Measurements from ENCODE around the gene OBP2B. TPM values are rescaled to one million over a fixed set of nuclear protein-coding genes. Genes with fewer than 3 reads are reported as not detected.

The OBP2B gene
- polyA plus RNA-seq, 1 experiment, result not detected

DNA sequence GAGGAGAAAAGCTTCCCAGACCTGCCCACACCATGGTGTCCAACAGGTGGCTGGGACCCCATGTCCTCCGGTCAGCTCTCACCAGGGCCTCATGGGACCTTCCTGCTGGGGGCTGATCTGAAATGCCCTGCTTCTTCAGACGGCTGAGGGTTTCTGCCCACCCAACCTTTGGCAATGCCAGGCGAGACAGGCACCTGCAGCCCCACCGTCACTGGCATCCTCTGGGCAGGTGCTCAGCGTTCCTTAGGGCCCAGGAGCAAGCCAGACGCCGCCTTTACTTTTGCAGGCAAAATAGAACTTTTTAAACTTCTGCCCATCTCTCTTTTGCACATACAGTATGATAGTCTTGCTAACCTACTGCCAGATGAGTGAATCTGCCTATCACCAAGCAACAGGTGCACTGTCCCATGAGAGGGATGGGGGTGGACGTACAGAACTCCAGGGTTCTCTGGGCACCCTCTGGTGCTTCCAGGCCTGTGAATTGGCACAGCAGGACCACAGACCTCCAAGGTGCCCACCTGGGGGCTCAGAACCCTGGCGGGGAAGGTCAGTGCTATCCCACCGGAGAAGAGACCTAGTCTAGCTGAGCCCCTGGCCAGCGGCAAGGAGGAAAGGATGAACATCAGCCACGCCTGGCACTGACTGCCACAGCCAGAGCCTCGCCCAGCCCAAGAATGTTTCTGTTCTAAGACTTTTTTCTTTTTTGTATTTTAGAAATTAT, 7.5 kb downstream of the OBP2B start:
- CTCF ChIA-PET, result interaction anchor here (1.1 kb wide), 1 partner anchor 16 kb away, joined by 4 read pairs; no protein-coding TSS in a partner anchor
- H3K27me3 ChIP-seq (ENCODE audit: control insufficient read depth, insufficient read depth, low read length), result peaks cover 19% of the 10 kb centered on the region
- POLR2A ChIA-PET, result no interaction called here
- TF ChIP-seq, protein P1, sequence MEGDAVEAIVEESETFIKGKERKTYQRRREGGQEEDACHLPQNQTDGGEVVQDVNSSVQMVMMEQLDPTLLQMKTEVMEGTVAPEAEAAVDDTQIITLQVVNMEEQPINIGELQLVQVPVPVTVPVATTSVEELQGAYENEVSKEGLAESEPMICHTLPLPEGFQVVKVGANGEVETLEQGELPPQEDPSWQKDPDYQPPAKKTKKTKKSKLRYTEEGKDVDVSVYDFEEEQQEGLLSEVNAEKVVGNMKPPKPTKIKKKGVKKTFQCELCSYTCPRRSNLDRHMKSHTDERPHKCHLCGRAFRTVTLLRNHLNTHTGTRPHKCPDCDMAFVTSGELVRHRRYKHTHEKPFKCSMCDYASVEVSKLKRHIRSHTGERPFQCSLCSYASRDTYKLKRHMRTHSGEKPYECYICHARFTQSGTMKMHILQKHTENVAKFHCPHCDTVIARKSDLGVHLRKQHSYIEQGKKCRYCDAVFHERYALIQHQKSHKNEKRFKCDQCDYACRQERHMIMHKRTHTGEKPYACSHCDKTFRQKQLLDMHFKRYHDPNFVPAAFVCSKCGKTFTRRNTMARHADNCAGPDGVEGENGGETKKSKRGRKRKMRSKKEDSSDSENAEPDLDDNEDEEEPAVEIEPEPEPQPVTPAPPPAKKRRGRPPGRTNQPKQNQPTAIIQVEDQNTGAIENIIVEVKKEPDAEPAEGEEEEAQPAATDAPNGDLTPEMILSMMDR (IDR thresholded peaks at IDR 0.05; ENCODE audit: low read depth, low read length), result no peak
- no peak overlapping the region for H3K4me3 ChIP-seq (ENCODE audit: low read depth, low read length)
- no peak overlapping the region for H3K27ac ChIP-seq (ENCODE audit: low read depth, low read length)
- DNase-seq (ENCODE audit: low read depth, low spot score), result no peak
- H3K9me3 ChIP-seq (ENCODE audit: control insufficient read depth, insufficient read depth, low read length), result peaks cover 8% of the 10 kb centered on the region; the same call in 1 of the 2 replicates

- peaks cover 8% of the 10 kb centered on the region; the same call in 1 of the 2 replicates for H3K9me3 ChIP-seq (ENCODE audit: control insufficient read depth, insufficient read depth, low read length)
- TF ChIP-seq, protein P1 (IDR thresholded peaks at IDR 0.05; ENCODE audit: low read depth, low read length), result no peak
- ChIA-PET CTCF (no interaction called here), POLR2A (no interaction called here)
- no peak overlapping the region for H3K4me3 ChIP-seq (ENCODE audit: low read depth, low read length)
- peaks cover 19% of the 10 kb centered on the region for H3K27me3 ChIP-seq (ENCODE audit: control insufficient read depth, insufficient read depth, low read length)
- no peak overlapping the region for H3K27ac ChIP-seq (ENCODE audit: low read depth, low read length)
- no peak for DNase-seq (ENCODE audit: low read depth, low spot score)
Measured at GRCh38 chr9:133200631-133201030, 8.4 kb downstream of the OBP2B start.

DNA sequence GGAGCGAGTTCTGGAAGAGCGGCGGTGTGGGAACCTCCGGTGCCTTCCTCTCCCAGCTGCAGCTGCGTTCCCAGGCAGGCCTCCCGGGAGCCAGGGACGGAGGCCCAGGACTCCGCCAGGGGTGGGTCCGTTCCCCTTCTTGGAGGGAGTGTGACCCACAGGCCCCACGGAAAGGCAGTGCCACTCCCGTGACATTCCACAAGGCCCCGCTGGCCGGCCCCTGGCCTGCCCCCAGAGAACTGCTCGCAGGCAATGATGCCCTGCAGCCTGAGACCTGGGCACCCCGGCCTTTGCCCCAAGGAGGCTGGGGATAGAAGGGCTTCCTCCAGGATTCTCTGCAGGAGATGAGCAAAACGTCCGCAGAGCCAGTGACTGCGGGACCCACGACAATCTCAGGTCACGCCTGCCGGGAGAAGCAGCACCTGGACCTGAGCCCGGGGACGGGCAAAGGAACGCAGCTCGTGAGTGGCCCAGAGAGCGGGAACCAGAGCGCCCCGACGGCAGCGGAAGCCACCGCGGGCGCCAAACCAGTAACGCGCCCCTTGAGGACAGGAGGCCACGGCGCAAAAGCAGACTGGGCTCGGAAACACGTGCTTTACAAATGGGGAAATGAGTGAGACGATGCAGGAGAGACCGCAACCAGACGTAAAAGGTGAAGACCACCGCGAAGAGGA, 9.3 kb downstream of the OBP2B start:
- ChIA-PET POLR2A (no interaction called here), CTCF (no interaction called here)
- Histone ChIP-seq H3K27ac (ENCODE audit: low read depth, low read length) (no peak overlapping the region), H3K9me3 (ENCODE audit: control insufficient read depth, insufficient read depth, low read length) (peaks cover 8% of the 10 kb centered on the region; the same call in 1 of the 2 replicates), H3K27me3 (ENCODE audit: control insufficient read depth, insufficient read depth, low read length) (peaks cover 23% of the 10 kb centered on the region), H3K4me3 (ENCODE audit: low read depth, low read length) (no peak overlapping the region)
- no peak for DNase-seq (ENCODE audit: low read depth, low spot score)
- TF ChIP-seq, protein P1 (IDR thresholded peaks at IDR 0.05; ENCODE audit: low read depth, low read length), result no peak

- CTCF ChIA-PET, result no interaction called here
Measured at GRCh38 chr9:133195029-133195428, 14.0 kb downstream of the OBP2B start.

More at GRCh38 chr9:133195029-133195428, 14.0 kb downstream of the OBP2B start:
- H3K9me3 ChIP-seq (ENCODE audit: control insufficient read depth, insufficient read depth, low read length), result peaks cover 5% of the 10 kb centered on the region; the same call in 1 of the 2 replicates
- DNase-seq (ENCODE audit: low read depth, low spot score), result no peak
- H3K27me3 ChIP-seq (ENCODE audit: control insufficient read depth, insufficient read depth, low read length), result peaks cover 22% of the 10 kb centered on the region
- no peak overlapping the region for H3K27ac ChIP-seq (ENCODE audit: low read depth, low read length)
- POLR2A ChIA-PET, result no interaction called here
- H3K4me3 ChIP-seq (ENCODE audit: low read depth, low read length), result no peak overlapping the region
- TF ChIP-seq, protein P1 (IDR thresholded peaks at IDR 0.05; ENCODE audit: low read depth, low read length), result no peak
